NCI-H187 treated with DMSO at 0.1 percent for 48 hours (cell line): ENCODE data around the gene FNDC1.

Experiments used
- DNase-seq: peaks from one replicate; lab custom pipeline; 2025; lab: John Stamatoyannopoulos, UW

Gene FNDC1

DNA sequence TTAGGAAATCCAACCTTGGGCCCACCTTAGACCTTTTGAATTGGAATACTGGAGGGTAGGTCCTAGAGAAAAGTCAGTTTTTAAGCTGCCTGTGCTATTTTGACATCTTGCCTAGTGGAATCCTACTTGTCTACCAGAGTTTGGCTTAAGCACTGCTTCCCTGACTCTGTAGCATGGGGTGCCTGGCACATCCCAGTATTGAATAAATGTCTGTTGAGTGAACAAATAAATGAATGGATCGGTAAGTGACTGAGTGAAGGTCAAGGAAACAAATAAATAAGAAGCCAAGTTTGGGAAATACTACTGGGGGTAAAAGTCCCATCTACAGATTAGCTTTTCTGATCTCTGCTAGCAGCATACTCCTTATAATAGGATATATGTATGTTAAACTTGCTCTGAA is 140.5 kb downstream of the FNDC1 start:
- DNase-seq: no peak

- DNase-seq: no peak
Measured at GRCh38 chr6:159311618-159312017, 142.4 kb downstream of the FNDC1 start.

GRCh38 chr6:159312206-159312605 is 143.0 kb downstream of the FNDC1 start:
- DNase-seq: no peak

- no peak for DNase-seq
Measured at GRCh38 chr6:159313018-159313417, 143.8 kb downstream of the FNDC1 start.

GRCh38 chr6:159315562-159315961 is 146.4 kb downstream of the FNDC1 start:
- no peak for DNase-seq

DNA sequence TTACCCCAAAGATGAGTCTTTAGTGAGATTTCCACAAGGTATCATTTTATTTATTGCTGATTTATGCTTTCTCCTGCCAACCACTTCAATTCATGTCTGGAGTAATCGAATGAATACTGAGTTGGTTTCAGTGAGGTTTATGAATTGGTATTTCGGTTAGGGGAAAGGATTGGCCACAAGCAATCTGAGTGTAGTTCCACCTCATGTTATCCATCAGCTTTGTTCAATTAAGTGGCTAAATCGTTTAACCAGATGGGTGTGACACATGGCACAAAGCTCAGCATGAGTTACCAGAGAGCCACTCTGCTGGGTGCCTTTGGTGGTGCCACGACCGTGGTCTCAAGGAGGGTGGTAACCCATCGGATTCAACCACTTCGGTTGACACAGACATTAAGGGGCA is 148.2 kb downstream of the FNDC1 start:
- DNase-seq: no peak

- DNase-seq: no peak
Measured at GRCh38 chr6:159321267-159321666, 152.1 kb downstream of the FNDC1 start.
